ENCODE measurements around the gene RPS8. TPM values are rescaled to one million over a fixed set of nuclear protein-coding genes. Genes with fewer than 3 reads are reported as not detected.
"Not testable (repeated sequence)": the region's sequence is repeated elsewhere in the genome, so short reads cannot be mapped to it uniquely, and the experiment has no call there.

The RPS8 gene
- total RNA-seq (1,000 to 10,000 TPM; 2,728 to 2,811 TPM), polyA plus RNA-seq (1,000 to 10,000 TPM in 1 of 2 donors, 100 to 1,000 TPM in 1; 778 to 1,323 TPM)

- POLR2A ChIA-PET (ENCODE audit: partially characterized antibody): interaction anchor here (0.6 to 5.4 kb wide), 49 partner anchors 9 to 1472 kb away, joined by 3 to 126 read pairs (median 5); partner anchors contain the start of genes AKR1A1, ARMH1, BEST4 and BTBD19
- H3K4me1 ChIP-seq (ENCODE audit: insufficient read depth, low read length): peaks cover 25% of the 10 kb centered on the region
Observed at GRCh38 chr1:44775078-44775929, at the start of gene RPS8. Gene RPS8 (plus strand): TSS chr1:44775540. CDS start chr1:44775597, 57 bp downstream.

DNA sequence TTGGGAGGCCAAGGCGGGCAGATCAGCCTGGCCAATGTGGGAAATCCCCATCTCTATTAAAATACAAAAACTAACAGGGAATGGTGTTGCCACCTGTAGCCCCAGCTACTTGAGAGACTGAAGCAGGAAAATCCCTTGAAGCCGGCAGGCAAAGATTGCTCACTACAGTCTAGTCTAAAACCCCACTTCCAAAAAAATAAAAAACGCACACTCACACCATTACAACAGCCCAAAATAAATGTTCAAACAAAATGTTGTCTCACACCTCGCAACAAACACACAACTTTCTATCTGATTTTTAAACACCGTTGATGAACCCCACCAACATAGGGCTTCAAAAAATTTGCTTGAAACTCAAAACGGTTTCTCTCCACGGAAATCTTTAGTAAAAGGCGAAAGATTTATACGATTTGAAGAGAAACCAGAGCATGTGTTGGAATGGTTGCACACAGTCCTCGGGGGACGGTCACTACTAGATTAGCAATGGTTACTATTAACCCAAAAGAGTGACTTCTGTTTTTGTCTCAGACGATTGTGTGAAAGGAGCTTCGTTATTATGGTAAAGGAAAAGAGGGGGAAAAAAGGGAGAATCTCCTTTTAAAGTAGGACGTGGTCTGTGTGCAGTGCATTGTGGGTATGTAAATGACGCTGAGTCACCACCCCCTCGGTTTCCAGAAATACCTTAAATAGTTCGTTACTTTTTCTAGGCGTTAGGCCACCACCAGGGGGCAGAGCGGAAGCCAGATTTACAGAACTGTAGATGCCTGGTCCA lies 44.4 kb upstream of the RPS8 start, which contains the start of gene RNU5D-1:
Gene RNU5D-1, minus strand, starts transcription at position 430 of the 772 bp plus-strand sequence.
- ChIA-PET CTCF (ENCODE audit: partially characterized antibody) (interaction anchor here (0.6 to 9.9 kb wide), 29 partner anchors 7 to 764 kb away, joined by 3 to 175 read pairs (median 6); partner anchors contain the start of genes BEST4, BTBD19, HECTD3 and KIF2C), POLR2A (ENCODE audit: partially characterized antibody) (interaction anchor here (0.6 to 8.5 kb wide), 36 partner anchors 9 to 955 kb away, joined by 3 to 182 read pairs (median 6); partner anchors contain the start of genes ARMH1, BEST4, BTBD19 and DYNLT4)
- no peaks in the 10 kb centered on the region for H3K27me3 ChIP-seq (ENCODE audit: insufficient read depth, low read length)
- DNase-seq: peak; percentile 90 to 94 (median 91)
- Mint-ChIP-seq H3K9me3 (no peaks in the 10 kb centered on the region), H3K4me3 (peak within 1 kb of the TSS; percentile 54 to 93 (median 84)), H3K4me1 (peaks cover 18 to 38% (median 24%) of the 10 kb centered on the region in 4 donors), H3K36me3 (no peaks in the 10 kb centered on the region), H3K27me3 (no peaks in the 10 kb centered on the region), H3K27ac (peak within 1 kb of the TSS; percentile 97 to 100 (median 99))
- H3K9me3 ChIP-seq (ENCODE audit: control insufficient read depth in 1 of 2, low read length in 2 of 2): no peaks in the 10 kb centered on the region
- H3K4me1 ChIP-seq (ENCODE audit: insufficient read depth, low read length): peaks cover 22% of the 10 kb centered on the region
- peak within 1 kb of the TSS; percentile 31 to 39 for H3K4me3 ChIP-seq (ENCODE audit: low read length in 2 of 2)
- no peaks in the 10 kb centered on the region for H3K36me3 ChIP-seq (ENCODE audit: insufficient read depth, low read length)
- intact Hi-C loops (cut with micrococcal nuclease): loop anchor here (1.0 to 5.0 kb wide), 11 partner anchors 8 to 956 kb away; partner anchors contain the start of genes ARMH1, BTBD19, DYNLT4 and GPBP1L1
- peak within 1 kb of the TSS; percentile 96 for H3K27ac ChIP-seq (ENCODE audit: low read depth, low read length)

More at GRCh38 chr1:44775078-44775929, at the start of gene RPS8:
- Mint-ChIP-seq H3K4me3 (peak within 1 kb of the TSS; percentile 89 to 98 (median 94)), H3K36me3 (peaks cover 22 to 47% of the 10 kb centered on the region in 2 donors), H3K27me3 (no peaks in the 10 kb centered on the region), H3K4me1 (peaks cover 20 to 56% (median 27%) of the 10 kb centered on the region in 4 donors), H3K9me3 (no peaks in the 10 kb centered on the region), H3K27ac (peak within 1 kb of the TSS; percentile 82 to 99 (median 98))
- H3K4me3 ChIP-seq (ENCODE audit: low read length in 2 of 2): peak within 1 kb of the TSS; percentile 87 to 88
- H3K9me3 ChIP-seq (ENCODE audit: control insufficient read depth in 1 of 2, low read length in 2 of 2): no peaks in the 10 kb centered on the region
- DNase-seq: peak; percentile 89 to 92 (median 91)
- CTCF ChIA-PET (ENCODE audit: partially characterized antibody): interaction anchor here (0.5 to 6.1 kb wide), 13 partner anchors 8 to 784 kb away, joined by 3 to 53 read pairs (median 4); partner anchors contain the start of genes BEST4, EIF2B3 and RNU5D-1
- intact Hi-C loops (cut with micrococcal nuclease): loop anchor here (1.0 kb wide), 4 partner anchors 9 to 211 kb away; partner anchors contain the start of genes EIF2B3, KIF2C and RNU5D-1
- no peaks in the 10 kb centered on the region for H3K27me3 ChIP-seq (ENCODE audit: insufficient read depth, low read length)
- H3K27ac ChIP-seq (ENCODE audit: low read depth, low read length): peak within 1 kb of the TSS; percentile 78
- H3K36me3 ChIP-seq (ENCODE audit: insufficient read depth, low read length): peaks cover 21% of the 10 kb centered on the region

- H3K27ac ChIP-seq (ENCODE audit: low read depth, low read length): no peak overlapping the region
- no peak for DNase-seq
- no peaks in the 10 kb centered on the region for H3K27me3 ChIP-seq (ENCODE audit: insufficient read depth, low read length)
- no peaks in the 10 kb centered on the region for H3K36me3 Mint-ChIP-seq
- peaks cover 15 to 31% (median 23%) of the 10 kb centered on the region in 4 donors for H3K4me1 Mint-ChIP-seq
- no peaks in the 10 kb centered on the region for H3K9me3 Mint-ChIP-seq
- H3K9me3 ChIP-seq (ENCODE audit: control insufficient read depth in 1 of 2, low read length in 2 of 2): no peaks in the 10 kb centered on the region
- H3K27me3 Mint-ChIP-seq: no peaks in the 10 kb centered on the region
- POLR2A ChIA-PET (ENCODE audit: partially characterized antibody): interaction anchor here (1.1 to 8.5 kb wide), 5 partner anchors 14 to 86 kb away, joined by 3 to 182 read pairs (median 60); partner anchors contain the start of genes ARMH1, PLK3 and RPS8
- no peak overlapping the region for H3K4me3 ChIP-seq (ENCODE audit: low read length in 2 of 2)
- CTCF ChIA-PET (ENCODE audit: partially characterized antibody): interaction anchor here (1.0 to 9.9 kb wide), 6 partner anchors 17 to 760 kb away, joined by 3 to 175 read pairs (median 4); partner anchors contain the start of genes HECTD3 and RPS8
- H3K4me1 ChIP-seq (ENCODE audit: insufficient read depth, low read length): peaks cover 22% of the 10 kb centered on the region
- H3K36me3 ChIP-seq (ENCODE audit: insufficient read depth, low read length): no peaks in the 10 kb centered on the region
- intact Hi-C loops (cut with micrococcal nuclease): loop anchor here (5.0 kb wide), 3 partner anchors 74 to 759 kb away; partner anchors contain the start of genes BTBD19, DYNLT4, HECTD3 and TESK2
- H3K4me3 Mint-ChIP-seq: peak overlapping the region in 1 of 8 donors; percentile 48
- no peak overlapping the region for H3K27ac Mint-ChIP-seq
Observed at GRCh38 chr1:44733365-44733764, 42.0 kb upstream of the RPS8 start.

DNA sequence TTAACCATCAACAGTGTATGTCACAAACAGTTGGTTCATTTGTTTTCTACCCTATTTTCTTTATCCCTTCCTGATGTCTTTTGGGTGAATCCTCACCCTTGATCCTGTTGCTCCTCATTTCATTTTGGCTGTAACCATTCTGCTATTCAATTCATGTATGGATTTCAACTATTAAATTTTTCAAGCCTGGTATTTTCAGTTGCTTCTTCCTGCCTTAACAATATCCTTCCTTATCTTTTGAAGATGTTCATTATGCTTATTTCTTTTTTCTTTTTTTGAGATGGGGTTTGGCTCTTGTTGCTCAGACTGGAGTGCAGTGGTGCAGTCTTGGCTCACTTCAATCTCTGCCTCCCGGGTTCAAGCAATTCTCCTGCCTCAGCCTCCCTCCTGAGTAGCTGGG lies 41.6 kb upstream of the RPS8 start:
- CTCF ChIA-PET (ENCODE audit: partially characterized antibody): interaction anchor here (1.1 to 9.9 kb wide), 4 partner anchors 16 to 759 kb away, joined by 3 to 175 read pairs (median 4); no protein-coding TSS in a partner anchor
- POLR2A ChIA-PET (ENCODE audit: partially characterized antibody): interaction anchor here (8.5 kb wide), 1 partner anchor 42 kb away, joined by 122 read pairs; the partner anchor contains the start of gene RPS8
- H3K4me1 ChIP-seq (ENCODE audit: insufficient read depth, low read length): peaks cover 22% of the 10 kb centered on the region
- H3K27ac ChIP-seq (ENCODE audit: low read depth, low read length): no peak overlapping the region
- intact Hi-C loops (cut with micrococcal nuclease): loop anchor here (5.0 kb wide), 3 partner anchors 74 to 759 kb away; partner anchors contain the start of genes BTBD19, DYNLT4, HECTD3 and TESK2
- no peaks in the 10 kb centered on the region for H3K9me3 Mint-ChIP-seq
- no peaks in the 10 kb centered on the region for H3K36me3 Mint-ChIP-seq
- H3K4me1 Mint-ChIP-seq: peaks cover 15 to 31% (median 23%) of the 10 kb centered on the region in 4 donors
- no peak for DNase-seq
- H3K27me3 Mint-ChIP-seq: no peaks in the 10 kb centered on the region
- peak overlapping the region in 1 of 8 donors; percentile 48 for H3K4me3 Mint-ChIP-seq
- no peak overlapping the region for H3K27ac Mint-ChIP-seq
- H3K36me3 ChIP-seq (ENCODE audit: insufficient read depth, low read length): no peaks in the 10 kb centered on the region
- H3K27me3 ChIP-seq (ENCODE audit: insufficient read depth, low read length): no peaks in the 10 kb centered on the region
- H3K9me3 ChIP-seq (ENCODE audit: control insufficient read depth in 1 of 2, low read length in 2 of 2): no peaks in the 10 kb centered on the region
- no peak overlapping the region for H3K4me3 ChIP-seq (ENCODE audit: low read length in 2 of 2)

DNA sequence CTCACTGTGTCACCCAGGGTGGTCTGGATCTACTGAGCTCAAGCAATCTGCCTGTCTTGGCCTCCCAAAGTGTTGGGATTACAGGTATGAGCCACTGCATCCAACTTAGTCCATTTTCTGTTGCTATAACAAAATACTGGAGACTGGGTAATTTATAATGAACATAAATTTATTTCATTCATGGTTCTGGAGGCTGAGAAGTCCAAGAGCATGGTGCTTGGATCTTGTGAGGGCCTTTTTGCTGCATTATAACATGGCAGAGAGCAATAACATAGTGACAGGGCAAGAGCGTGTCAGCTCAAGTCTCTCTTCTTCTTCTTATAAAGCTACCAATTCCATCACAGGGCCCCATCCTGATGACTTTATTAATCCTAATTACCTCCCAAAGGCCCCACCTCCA lies 39.3 kb upstream of the RPS8 start:
- Histone ChIP-seq H3K9me3 (ENCODE audit: control insufficient read depth in 1 of 2, low read length in 2 of 2) (no peaks in the 10 kb centered on the region), H3K27me3 (ENCODE audit: insufficient read depth, low read length) (no peaks in the 10 kb centered on the region), H3K36me3 (ENCODE audit: insufficient read depth, low read length) (no peaks in the 10 kb centered on the region), H3K4me1 (ENCODE audit: insufficient read depth, low read length) (peaks cover 21% of the 10 kb centered on the region), H3K27ac (ENCODE audit: low read depth, low read length) (no peak overlapping the region), H3K4me3 (ENCODE audit: low read length in 2 of 2) (no peak overlapping the region)
- CTCF ChIA-PET (ENCODE audit: partially characterized antibody): interaction anchor here (1.0 to 9.9 kb wide), 4 partner anchors 9 to 48 kb away, joined by 3 to 175 read pairs (median 4); no protein-coding TSS in a partner anchor
- POLR2A ChIA-PET (ENCODE audit: partially characterized antibody): interaction anchor here (1.0 to 1.4 kb wide), 3 partner anchors 13 to 39 kb away, joined by 3 to 5 read pairs (median 5); partner anchors contain the start of gene RPS8
- intact Hi-C loops (cut with micrococcal nuclease): loop anchor here (5.0 kb wide), 1 partner anchor 846 kb away; the partner anchor contains the start of gene NASP
- Mint-ChIP-seq H3K36me3 (peaks cover 0 to 2% of the 10 kb centered on the region in 2 donors), H3K9me3 (no peaks in the 10 kb centered on the region), H3K27me3 (no peaks in the 10 kb centered on the region), H3K27ac (no peak overlapping the region), H3K4me1 (peaks cover 13 to 32% (median 25%) of the 10 kb centered on the region in 4 donors), H3K4me3 (no peak overlapping the region)
- DNase-seq: no peak

DNA sequence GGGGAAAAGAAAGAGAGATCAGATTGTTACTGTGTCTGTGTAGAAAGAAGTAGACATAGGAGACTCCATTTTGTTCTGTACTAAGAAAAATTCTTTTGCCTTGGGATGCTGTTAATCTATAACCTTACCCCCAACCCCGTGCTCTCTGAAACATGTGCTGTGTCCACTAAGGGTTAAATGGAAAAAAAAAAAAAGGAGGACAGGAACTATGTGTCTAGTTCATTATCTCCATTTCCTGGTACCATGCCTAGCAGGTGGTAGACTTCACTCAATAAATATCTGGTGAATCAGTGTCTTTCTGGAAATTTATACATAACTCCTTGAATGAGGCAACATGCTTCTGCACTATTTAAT lies 36.4 kb upstream of the RPS8 start:
- peak overlapping the region; percentile 92 to 98 (median 95) for H3K4me3 Mint-ChIP-seq
- Histone ChIP-seq H3K4me3 (ENCODE audit: low read length in 2 of 2) (peak overlapping the region; percentile 78 to 82), H3K4me1 (ENCODE audit: insufficient read depth, low read length) (peaks cover 15% of the 10 kb centered on the region), H3K27ac (ENCODE audit: low read depth, low read length) (peak overlapping the region; percentile 79)
- not testable (repeated sequence) for DNase-seq; H3K27me3 Mint-ChIP-seq; H3K36me3 ChIP-seq (ENCODE audit: insufficient read depth, low read length); H3K27me3 ChIP-seq (ENCODE audit: insufficient read depth, low read length); H3K36me3 Mint-ChIP-seq; H3K9me3 ChIP-seq (ENCODE audit: control insufficient read depth in 1 of 2, low read length in 2 of 2); H3K9me3 Mint-ChIP-seq
- intact Hi-C loops (cut with micrococcal nuclease): loop anchor here (1.0 to 5.0 kb wide), 4 partner anchors 8 to 843 kb away; partner anchors contain the start of genes MUTYH, NASP, RNU5D-1 and RPS8
- ChIA-PET CTCF (ENCODE audit: partially characterized antibody) (interaction anchor here (1.2 kb wide), 1 partner anchor 8 kb away, joined by 5 read pairs; the partner anchor contains the start of gene RNU5D-1), POLR2A (ENCODE audit: partially characterized antibody) (interaction anchor here (0.5 to 2.4 kb wide), 8 partner anchors 8 to 80 kb away, joined by 3 to 25 read pairs (median 4); partner anchors contain the start of genes PLK3, RNU5D-1 and RPS8)
- peak overlapping the region; percentile 95 to 97 (median 96) for H3K27ac Mint-ChIP-seq
- H3K4me1 Mint-ChIP-seq: peaks cover 5 to 26% (median 15%) of the 10 kb centered on the region in 4 donors
